OCI-LY7 (cell line): ENCODE measurements around the gene LCE2C. TPM values are rescaled to one million over a fixed set of nuclear protein-coding genes. Genes with fewer than 3 reads are reported as not detected.

ENCODE experiments used
- BruUV-seq: library from RNA; stranded (reverse); fragments of 400-500 nt; replicated peaks from 2 replicates; lab custom pipeline; 2021; lab: Mats Ljungman, UMichigan
- CTCF ChIA-PET: fragments of 300-600 bp; sonication (Branson Sonifier 250); formaldehyde crosslinking; loops from one replicate; lab custom pipeline; 2022; ENCODE audit warnings: antibody characterized with exemption; ENCODE audit not compliant: unreplicated experiment; lab: Charles Lee
- POLR2A ChIA-PET: fragments of 300-600 bp; sonication (Branson Sonifier 250); formaldehyde crosslinking; loops from one replicate; lab custom pipeline; 2022; ENCODE audit warnings: antibody characterized with exemption; lab: Charles Lee
- DNase-seq: peaks from one replicate; pipeline ENCODE4 v3.0.0-alpha.2; 2015; ENCODE audit warnings: low spot score
- H2AFZ ChIP-seq: fragments of 200-600 bp; sonication (generic), shearing (Covaris generic); 2 replicates; pipeline ENCODE4 v1.6.1; 2014; ENCODE audit warnings: mild to moderate bottlenecking, antibody characterized with exemption, low read length, moderate library complexity
- H3K27ac ChIP-seq: fragments of 200-600 bp; sonication (generic); 2 replicates; pipeline ENCODE4 v1.5.1; 2014; ENCODE audit warnings: mixed run types, low read depth, mild to moderate bottlenecking, moderate library complexity, low read length, inconsistent platforms; ENCODE audit not compliant: poor library complexity, severe bottlenecking
- H3K36me3 ChIP-seq: fragments of 200-600 bp; sonication (generic); 2 replicates; pipeline ENCODE4 v1.6.1; 2014; ENCODE audit warnings: mild to moderate bottlenecking, antibody characterized with exemption, low read length, moderate library complexity, mixed read lengths; ENCODE audit not compliant: insufficient read depth
- H3K4me1 ChIP-seq: fragments of 200-600 bp; sonication (generic); 2 replicates; pipeline ENCODE4 v1.5.1; 2014; ENCODE audit warnings: mild to moderate bottlenecking, low read length; ENCODE audit not compliant: insufficient read depth, poor library complexity, severe bottlenecking
- H3K4me2 ChIP-seq: fragments of 200-600 bp; sonication (generic); 2 replicates; pipeline ENCODE4 v1.6.1; 2014; ENCODE audit warnings: mild to moderate bottlenecking, low read length
- H3K4me3 ChIP-seq: fragments of 200-600 bp; sonication (generic); 2 replicates; pipeline ENCODE4 v1.5.1; 2014; ENCODE audit warnings: mild to moderate bottlenecking, low read depth, low read length; ENCODE audit not compliant: poor library complexity, severe bottlenecking
- H3K79me2 ChIP-seq: fragments of 200-600 bp; sonication (generic); 2 replicates; pipeline ENCODE4 v1.6.1; 2016; ENCODE audit warnings: low read depth, mild to moderate bottlenecking, low read length, moderate library complexity, mixed read lengths; ENCODE audit not compliant: insufficient read depth
- H3K9me2 ChIP-seq: fragments of 200-600 bp; sonication (generic); 2 replicates; pipeline ENCODE4 v1.6.1; 2016; ENCODE audit warnings: mild to moderate bottlenecking, low read length, mixed read lengths; ENCODE audit not compliant: insufficient read depth
- H3K9me3 ChIP-seq: fragments of 200-600 bp; sonication (generic); 2 replicates; pipeline ENCODE4 v1.6.1; 2014; ENCODE audit warnings: mild to moderate bottlenecking, mixed run types, low read length, mixed read lengths
- H4K20me1 ChIP-seq: fragments of 200-600 bp; sonication (generic); 2 replicates; pipeline ENCODE4 v1.6.1; 2014; ENCODE audit warnings: mild to moderate bottlenecking, antibody characterized with exemption, low read length, moderate library complexity, mixed read lengths; ENCODE audit not compliant: insufficient read depth
- CTCF ChIP-seq: fragments of 200-600 bp; sonication (generic); conservative IDR thresholded peaks from 2 replicates; pipeline ENCODE4 v1.5.1; 2014; ENCODE audit warnings: mild to moderate bottlenecking, antibody characterized with exemption, low read length, moderate library complexity, mixed read lengths
- EZH2phosphoT487 ChIP-seq: fragments of 200-600 bp; sonication (generic); IDR thresholded peaks from 2 replicates; pipeline ENCODE4 v1.6.1; 2018; ENCODE audit warnings: low read depth, borderline replicate concordance, mild to moderate bottlenecking, mixed run types, antibody characterized with exemption, low read length, moderate library complexity, mixed read lengths
- intact Hi-C: fragments of 100-400 bp; cut with micrococcal nuclease; formaldehyde crosslinking; loops from one replicate; pipeline ENCODE4 v1.10.0; 2022; ENCODE audit not compliant: unreplicated experiment
- total RNA-seq, 2 experiments: library from RNA; depleted of rRNA in 1 of 2; stranded (reverse); fragments of >200 nt in 1 of 2; shearing (Covaris generic) in 1 of 2; gene quantifications; 2 replicates each; pipeline ENCODE4 v1.2.3, GENCODE V29; 2014 to 2022

LCE2C gene
- total RNA-seq, 2 experiments from 2014 or later, result not detected

- no TSS peak for BruUV-seq
- no peak for TF ChIP-seq CTCF
- no peak for TF ChIP-seq EZH2phosphoT487
- intact Hi-C loops, result no loop called here
Observed at GRCh38 chr1:152699746-152700145, 24.7 kb downstream of the LCE2C start.

GRCh38 chr1:152707860-152708259, 32.8 kb downstream of the LCE2C start, which contains the start of gene LCE4A:
TSS of gene LCE4A (plus strand) at chr1:152708160. CDS start at chr1:152709076, 916 bp downstream.
- no TSS peak for BruUV-seq
- no peak within 1 kb of the TSS for H3K27ac ChIP-seq
- H3K79me2 ChIP-seq, result no peaks in the 10 kb centered on the region
- H3K36me3 ChIP-seq, result no peaks in the 10 kb centered on the region
- ChIA-PET CTCF (no interaction called here), POLR2A (no interaction called here)
- H3K4me1 ChIP-seq, result no peaks in the 10 kb centered on the region
- H4K20me1 ChIP-seq, result no peaks in the 10 kb centered on the region
- DNase-seq, result no peak
- no peak within 1 kb of the TSS for H3K4me3 ChIP-seq
- H3K9me2 ChIP-seq, result no peaks in the 10 kb centered on the region
- TF ChIP-seq EZH2phosphoT487, result no peak
- no peak within 1 kb of the TSS for H2AFZ ChIP-seq
- H3K4me2 ChIP-seq, result no peak within 1 kb of the TSS
- intact Hi-C loops, result no loop called here
- no peaks in the 10 kb centered on the region for H3K9me3 ChIP-seq

More at GRCh38 chr1:152699746-152700145, 24.7 kb downstream of the LCE2C start:
- Histone ChIP-seq H3K9me3 (no peaks in the 10 kb centered on the region), H3K4me3 (no peak overlapping the region), H3K27ac (no peak overlapping the region), H3K4me2 (no peak overlapping the region), H3K36me3 (no peaks in the 10 kb centered on the region), H3K79me2 (no peaks in the 10 kb centered on the region), H2AFZ (no peak overlapping the region), H4K20me1 (no peaks in the 10 kb centered on the region), H3K9me2 (no peaks in the 10 kb centered on the region), H3K4me1 (no peaks in the 10 kb centered on the region)
- ChIA-PET POLR2A (no interaction called here), CTCF (no interaction called here)
- no peak for DNase-seq

- H3K36me3 ChIP-seq, result no peaks in the 10 kb centered on the region
- intact Hi-C loops, result no loop called here
- H3K4me3 ChIP-seq, result no peak overlapping the region
- H3K27ac ChIP-seq, result no peak overlapping the region
- POLR2A ChIA-PET, result no interaction called here
- H3K79me2 ChIP-seq, result no peaks in the 10 kb centered on the region
- no TSS peak for BruUV-seq
- no peaks in the 10 kb centered on the region for H3K9me2 ChIP-seq
- TF ChIP-seq CTCF, result no peak
- TF ChIP-seq EZH2phosphoT487, result no peak
- H3K4me2 ChIP-seq, result no peak overlapping the region
- CTCF ChIA-PET, result no interaction called here
- H2AFZ ChIP-seq, result no peak overlapping the region
- H3K4me1 ChIP-seq, result no peaks in the 10 kb centered on the region
- H4K20me1 ChIP-seq, result no peaks in the 10 kb centered on the region
- H3K9me3 ChIP-seq, result no peaks in the 10 kb centered on the region
- DNase-seq, result no peak
Observed at GRCh38 chr1:152718238-152718637, 43.2 kb downstream of the LCE2C start.
